ENCODE measurements around the gene PLCG2.

Gene PLCG2

DNA sequence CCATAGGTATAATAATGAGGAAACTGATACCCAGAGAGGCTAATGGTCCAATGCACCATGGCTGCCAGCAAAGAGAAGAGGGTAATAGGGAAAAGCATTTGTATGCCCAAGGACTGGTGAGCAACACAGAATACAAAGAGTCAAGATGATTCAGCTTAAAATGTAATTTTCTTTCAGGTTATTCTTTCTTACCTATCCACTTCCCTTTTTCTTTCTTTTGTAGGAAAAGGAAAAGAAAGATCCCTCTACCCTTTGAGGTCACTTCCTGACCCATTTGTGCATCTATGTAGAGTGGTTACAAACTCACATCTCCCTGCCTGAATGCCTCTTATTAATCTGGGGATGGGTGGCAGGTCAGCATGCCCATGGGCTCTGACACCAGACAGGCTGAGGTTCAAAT lies 3.5 kb upstream of the PLCG2 start:
- CTCF ChIA-PET = interaction anchor here (1.1 to 2.0 kb wide), 4 partner anchors 10 to 38 kb away, joined by 3 to 5 read pairs (median 4); no protein-coding TSS in a partner anchor
- POLR2A ChIA-PET = no interaction called here
- TF ChIP-seq, protein P1, sequence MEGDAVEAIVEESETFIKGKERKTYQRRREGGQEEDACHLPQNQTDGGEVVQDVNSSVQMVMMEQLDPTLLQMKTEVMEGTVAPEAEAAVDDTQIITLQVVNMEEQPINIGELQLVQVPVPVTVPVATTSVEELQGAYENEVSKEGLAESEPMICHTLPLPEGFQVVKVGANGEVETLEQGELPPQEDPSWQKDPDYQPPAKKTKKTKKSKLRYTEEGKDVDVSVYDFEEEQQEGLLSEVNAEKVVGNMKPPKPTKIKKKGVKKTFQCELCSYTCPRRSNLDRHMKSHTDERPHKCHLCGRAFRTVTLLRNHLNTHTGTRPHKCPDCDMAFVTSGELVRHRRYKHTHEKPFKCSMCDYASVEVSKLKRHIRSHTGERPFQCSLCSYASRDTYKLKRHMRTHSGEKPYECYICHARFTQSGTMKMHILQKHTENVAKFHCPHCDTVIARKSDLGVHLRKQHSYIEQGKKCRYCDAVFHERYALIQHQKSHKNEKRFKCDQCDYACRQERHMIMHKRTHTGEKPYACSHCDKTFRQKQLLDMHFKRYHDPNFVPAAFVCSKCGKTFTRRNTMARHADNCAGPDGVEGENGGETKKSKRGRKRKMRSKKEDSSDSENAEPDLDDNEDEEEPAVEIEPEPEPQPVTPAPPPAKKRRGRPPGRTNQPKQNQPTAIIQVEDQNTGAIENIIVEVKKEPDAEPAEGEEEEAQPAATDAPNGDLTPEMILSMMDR (IDR thresholded peaks at IDR 0.05; ENCODE audit: control extremely low read depth, extremely low read depth, low read depth, missing control alignments) = no peak
- no peak for DNase-seq (ENCODE audit: extremely low spot score)

DNA sequence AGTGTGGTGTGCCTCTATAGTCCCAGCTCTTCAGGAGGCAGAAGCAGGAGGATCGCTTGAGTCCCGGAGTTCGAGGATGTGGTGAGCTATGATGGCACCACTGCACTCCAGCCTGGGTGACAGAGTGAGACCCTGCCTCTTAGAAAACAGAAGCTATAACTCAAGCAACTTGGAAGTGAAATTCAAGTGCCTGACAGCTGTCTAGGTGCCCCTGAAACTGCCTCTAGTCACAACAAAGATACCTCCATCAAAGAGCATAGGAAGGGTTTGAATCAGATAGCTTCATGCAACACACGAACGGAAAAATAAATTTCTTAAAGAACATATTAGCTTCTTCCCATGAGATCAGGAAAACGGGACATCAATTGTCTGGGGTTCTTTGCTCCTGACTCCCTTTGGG lies 860 bp upstream of the PLCG2 start:
- TF ChIP-seq, protein P1 (IDR thresholded peaks at IDR 0.05; ENCODE audit: control extremely low read depth, extremely low read depth, low read depth, missing control alignments) = no peak
- no peak for DNase-seq (ENCODE audit: extremely low spot score)
- ChIA-PET POLR2A (no interaction called here), CTCF (interaction anchor here (1.0 to 3.7 kb wide), 9 partner anchors 8 to 108 kb away, joined by 3 to 11 read pairs (median 4); no protein-coding TSS in a partner anchor)

GRCh38 chr16:81779536-81780320 lies 637 bp downstream of the PLCG2 start:
- TF ChIP-seq, protein P1 (IDR thresholded peaks at IDR 0.05; ENCODE audit: control extremely low read depth, extremely low read depth, low read depth, missing control alignments) = no peak
- CTCF ChIA-PET = interaction anchor here (0.9 to 3.7 kb wide), 13 partner anchors 9 to 94 kb away, joined by 3 to 11 read pairs (median 6); no protein-coding TSS in a partner anchor
- POLR2A ChIA-PET = interaction anchor here (0.6 to 1.8 kb wide), 7 partner anchors 9 to 48 kb away, joined by 3 to 8 read pairs (median 5); no protein-coding TSS in a partner anchor
- no peak for DNase-seq (ENCODE audit: extremely low spot score)

GRCh38 chr16:81780350-81780749 lies 1.3 kb downstream of the PLCG2 start:
- TF ChIP-seq, protein P1 (IDR thresholded peaks at IDR 0.05; ENCODE audit: control extremely low read depth, extremely low read depth, low read depth, missing control alignments) = no peak

GRCh38 chr16:81782236-81782635 lies 3.1 kb downstream of the PLCG2 start:
- TF ChIP-seq, protein P1 (IDR thresholded peaks at IDR 0.05; ENCODE audit: control extremely low read depth, extremely low read depth, low read depth, missing control alignments) = no peak
- CTCF ChIA-PET = interaction anchor here (0.6 to 2.1 kb wide), 10 partner anchors 9 to 91 kb away, joined by 3 to 8 read pairs (median 5); no protein-coding TSS in a partner anchor
- no peak for DNase-seq (ENCODE audit: extremely low spot score)
- POLR2A ChIA-PET = no interaction called here

More at GRCh38 chr16:81780350-81780749, 1.3 kb downstream of the PLCG2 start:
- ChIA-PET POLR2A (interaction anchor here (0.6 to 1.8 kb wide), 6 partner anchors 9 to 47 kb away, joined by 4 to 8 read pairs (median 6); no protein-coding TSS in a partner anchor), CTCF (interaction anchor here (0.9 to 3.7 kb wide), 11 partner anchors 8 to 94 kb away, joined by 3 to 11 read pairs (median 5); no protein-coding TSS in a partner anchor)
- no peak for DNase-seq (ENCODE audit: extremely low spot score)

- no peak for DNase-seq (ENCODE audit: extremely low spot score)
- TF ChIP-seq, protein P1 (IDR thresholded peaks at IDR 0.05; ENCODE audit: control extremely low read depth, extremely low read depth, low read depth, missing control alignments) = no peak
- ChIA-PET CTCF (interaction anchor here (1.0 to 3.5 kb wide), 4 partner anchors 11 to 90 kb away, joined by 3 to 14 read pairs (median 4); no protein-coding TSS in a partner anchor), POLR2A (interaction anchor here (0.6 kb wide), 1 partner anchor 22 kb away, joined by 6 read pairs; no protein-coding TSS in a partner anchor)
Measured at GRCh38 chr16:81784072-81784795, 5.1 kb downstream of the PLCG2 start.
